Left renal pelvis (tissue), 4 donors: ENCODE data around the gene CRIP3. TPM values are rescaled to one million over a fixed set of nuclear protein-coding genes. Genes with fewer than 3 reads are reported as not detected.

Experiments
- DNase-seq, 4 donors: peaks; one replicate each; pipeline ENCODE4 v3.0.0-alpha.2; 2013; ENCODE audit warnings: low read depth in 4 of 4, low spot score in 3 of 4
- polyA plus RNA-seq, 4 donors: library from polyadenylated mRNA; unstranded; fragments of 120-200 nt; gene quantifications; one replicate each; pipeline ENCODE4 v1.2.1, GENCODE V29; 2013; ENCODE audit not compliant: insufficient read length in 4 of 4

CRIP3 gene
- polyA plus RNA-seq, 4 donors: 2.4 to 8.1 (median 4.0) TPM

- DNase-seq: no peak
Measured at GRCh38 chr6:43274916-43275597, 33.6 kb downstream of the CRIP3 start.

GRCh38 chr6:43274127-43274915 lies 34.3 kb downstream of the CRIP3 start:
- DNase-seq: no peak

GRCh38 chr6:43273707-43274106 lies 34.9 kb downstream of the CRIP3 start:
- no peak for DNase-seq

GRCh38 chr6:43271944-43272343 lies 36.7 kb downstream of the CRIP3 start:
- DNase-seq: no peak

- DNase-seq: no peak
Measured at GRCh38 chr6:43271103-43271815, 37.4 kb downstream of the CRIP3 start.

- DNase-seq: no peak
Measured at GRCh38 chr6:43269273-43270007, 39.2 kb downstream of the CRIP3 start.

GRCh38 chr6:43268782-43269272 lies 39.8 kb downstream of the CRIP3 start:
- DNase-seq: no peak

- DNase-seq: no peak
Measured at GRCh38 chr6:43268355-43268700, 40.3 kb downstream of the CRIP3 start.

- no peak for DNase-seq
Measured at GRCh38 chr6:43267619-43268354, 40.8 kb downstream of the CRIP3 start.

GRCh38 chr6:43265564-43265963 lies 43.1 kb downstream of the CRIP3 start:
- no peak for DNase-seq

GRCh38 chr6:43264599-43265145 lies 44.0 kb downstream of the CRIP3 start:
- no peak for DNase-seq

- DNase-seq: no peak
Measured at GRCh38 chr6:43263314-43264178, 45.1 kb downstream of the CRIP3 start.

- no peak for DNase-seq
Measured at GRCh38 chr6:43262780-43263313, 45.8 kb downstream of the CRIP3 start.

GRCh38 chr6:43262000-43262779 lies 46.4 kb downstream of the CRIP3 start:
- DNase-seq: no peak

- DNase-seq: no peak
Measured at GRCh38 chr6:43261198-43261597, 47.4 kb downstream of the CRIP3 start.

- DNase-seq: no peak
Measured at GRCh38 chr6:43260791-43261190, 47.8 kb downstream of the CRIP3 start.

GRCh38 chr6:43258807-43259686 lies 49.6 kb downstream of the CRIP3 start:
- DNase-seq: no peak
